ENCODE data around the gene CSNK1E. TPM values are rescaled to one million over a fixed set of nuclear protein-coding genes. Genes with fewer than 3 reads are reported as not detected.
A peak's percentile ranks its signal among the peaks of the same experiment; 100 is the strongest.

The CSNK1E gene
- total RNA-seq, 1 experiment from 2014 or later = 129 TPM

GRCh38 chr22:38264322-38264843, 52.9 kb downstream of the CSNK1E start:
- no TSS peak for BruUV-seq (replicated peaks)
- no peak for DNase-seq
- Mint-ChIP-seq H3K27ac (ENCODE audit: unreplicated experiment) (no peak overlapping the region), H3K36me3 (ENCODE audit: insufficient read depth, unreplicated experiment) (peaks cover under 1% of the 10 kb centered on the region), H3K4me1 (ENCODE audit: low read depth, unreplicated experiment) (peaks cover 7% of the 10 kb centered on the region), H3K4me3 (ENCODE audit: unreplicated experiment) (no peak overlapping the region), H3K9me3 (ENCODE audit: unreplicated experiment) (no peaks in the 10 kb centered on the region), H3K27me3 (ENCODE audit: insufficient read depth, unreplicated experiment) (no peaks in the 10 kb centered on the region)
- H3K4me1 ChIP-seq = no peaks in the 10 kb centered on the region; the same call in 1 of the 2 replicates
- CTCF ChIA-PET = interaction anchor here (0.6 kb wide), 1 partner anchor 119 kb away, joined by 12 read pairs; no protein-coding TSS in a partner anchor
- TF ChIP-seq CTCF (IDR thresholded peaks at IDR 0.05; ENCODE audit: insufficient read depth in 1 of 2, low read depth in 1 of 2, low read length in 1 of 2, severe bottlenecking in 1 of 2, unreplicated experiment in 1 of 2) = no peak
- no peaks in the 10 kb centered on the region for H3K9me3 ChIP-seq
- H3K36me3 ChIP-seq (ENCODE audit: control insufficient read depth, insufficient read depth, low read length) = no peaks in the 10 kb centered on the region
- H3K27me3 ChIP-seq (replicated peaks; ENCODE audit: control insufficient read depth, insufficient read depth, low read length) = no peaks in the 10 kb centered on the region
- H3K4me3 ChIP-seq (ENCODE audit: low read depth, low read length) = no peak overlapping the region
- POLR2A ChIA-PET = no interaction called here
- intact Hi-C loops (cut with micrococcal nuclease; ENCODE audit: unreplicated experiment) = no loop called here

GRCh38 chr22:38262051-38262795, 55.0 kb downstream of the CSNK1E start:
- H3K27me3 ChIP-seq (replicated peaks; ENCODE audit: control insufficient read depth, insufficient read depth, low read length) = no peaks in the 10 kb centered on the region
- no peaks in the 10 kb centered on the region; the same call in 1 of the 2 replicates for H3K4me1 ChIP-seq
- H3K4me3 Mint-ChIP-seq (ENCODE audit: unreplicated experiment) = no peak overlapping the region
- TF ChIP-seq CTCF (IDR thresholded peaks at IDR 0.05; ENCODE audit: insufficient read depth in 1 of 2, low read depth in 1 of 2, low read length in 1 of 2, severe bottlenecking in 1 of 2, unreplicated experiment in 1 of 2) = peak; percentile 37 to 57
- H3K27me3 Mint-ChIP-seq (ENCODE audit: insufficient read depth, unreplicated experiment) = no peaks in the 10 kb centered on the region
- peaks cover 5% of the 10 kb centered on the region for H3K36me3 Mint-ChIP-seq (ENCODE audit: insufficient read depth, unreplicated experiment)
- H3K27ac Mint-ChIP-seq (ENCODE audit: unreplicated experiment) = peak overlapping the region; percentile 14
- POLR2A ChIA-PET = no interaction called here
- CTCF ChIA-PET = no interaction called here
- no TSS peak for BruUV-seq (replicated peaks)
- no peaks in the 10 kb centered on the region for H3K9me3 Mint-ChIP-seq (ENCODE audit: unreplicated experiment)
- DNase-seq = peak; percentile 49 to 54
- H3K4me1 Mint-ChIP-seq (ENCODE audit: low read depth, unreplicated experiment) = peaks cover 7% of the 10 kb centered on the region
- no peak overlapping the region for H3K4me3 ChIP-seq (ENCODE audit: low read depth, low read length)
- intact Hi-C loops (cut with micrococcal nuclease; ENCODE audit: unreplicated experiment) = no loop called here
- no peaks in the 10 kb centered on the region for H3K9me3 ChIP-seq
- no peaks in the 10 kb centered on the region for H3K36me3 ChIP-seq (ENCODE audit: control insufficient read depth, insufficient read depth, low read length)

GRCh38 chr22:38260761-38261681, 56.2 kb downstream of the CSNK1E start:
- intact Hi-C loops (cut with micrococcal nuclease; ENCODE audit: unreplicated experiment) = no loop called here
- no peak for TF ChIP-seq CTCF (IDR thresholded peaks at IDR 0.05; ENCODE audit: insufficient read depth in 1 of 2, low read depth in 1 of 2, low read length in 1 of 2, severe bottlenecking in 1 of 2, unreplicated experiment in 1 of 2)
- Mint-ChIP-seq H3K27me3 (ENCODE audit: insufficient read depth, unreplicated experiment) (no peaks in the 10 kb centered on the region), H3K9me3 (ENCODE audit: unreplicated experiment) (no peaks in the 10 kb centered on the region), H3K4me3 (ENCODE audit: unreplicated experiment) (no peak overlapping the region), H3K4me1 (ENCODE audit: low read depth, unreplicated experiment) (peaks cover 7% of the 10 kb centered on the region), H3K36me3 (ENCODE audit: insufficient read depth, unreplicated experiment) (peaks cover 5% of the 10 kb centered on the region), H3K27ac (ENCODE audit: unreplicated experiment) (no peak overlapping the region)
- H3K9me3 ChIP-seq = no peaks in the 10 kb centered on the region
- H3K27me3 ChIP-seq (replicated peaks; ENCODE audit: control insufficient read depth, insufficient read depth, low read length) = no peaks in the 10 kb centered on the region
- BruUV-seq (replicated peaks) = no TSS peak
- no peaks in the 10 kb centered on the region for H3K4me1 ChIP-seq
- ChIA-PET CTCF (no interaction called here), POLR2A (no interaction called here)
- DNase-seq = no peak
- no peak overlapping the region for H3K4me3 ChIP-seq (ENCODE audit: low read depth, low read length)
- no peaks in the 10 kb centered on the region for H3K36me3 ChIP-seq (ENCODE audit: control insufficient read depth, insufficient read depth, low read length)

Measured in Caco-2 (cell line).